Lung (tissue), 12 donors: Measurements from ENCODE around the gene TAF9B. TPM values are rescaled to one million over a fixed set of nuclear protein-coding genes. Genes with fewer than 3 reads are reported as not detected.
"Not testable (repeated sequence)": the region's sequence is repeated elsewhere in the genome, so short reads cannot be mapped to it uniquely, and the experiment has no call there.

Source experiments
- ATAC-seq: fragments of 200-7000 bp; cut with Tn5 transposase; one replicate; pipeline ENCODE4 v1.9.1; 2020; ENCODE audit warnings: moderate number of reproducible peaks; ENCODE audit not compliant: insufficient read depth, low FRiP score
- DNase-seq, 3 donors: peaks; one replicate each; pipeline ENCODE4 v3.0.0-alpha.2; 2013 to 2017
- H3K27ac ChIP-seq, 2 donors: one replicate each; pipeline ENCODE4 v1.5.1; 2013; ENCODE audit warnings: mild to moderate bottlenecking in 2 of 2, moderate library complexity in 2 of 2, control low read depth in 1 of 2, inconsistent platforms in 1 of 2, low read depth in 1 of 2, low read length in 1 of 2
- H3K27me3 ChIP-seq, 3 donors: one replicate each; pipeline ENCODE4 v1.5.1; 2013; ENCODE audit warnings: low read length in 2 of 3; ENCODE audit not compliant: control insufficient read depth in 3 of 3, insufficient read depth in 3 of 3
- H3K36me3 ChIP-seq, 4 donors: one replicate each; pipeline ENCODE4 v1.5.1; 2013; ENCODE audit warnings: low read length in 4 of 4, mild to moderate bottlenecking in 1 of 4, moderate library complexity in 1 of 4; ENCODE audit not compliant: control insufficient read depth in 4 of 4, insufficient read depth in 4 of 4
- H3K4me1 ChIP-seq, 5 donors: one replicate each; pipeline ENCODE4 v1.5.1; 2013; ENCODE audit warnings: low read length in 5 of 5, mild to moderate bottlenecking in 2 of 5, moderate library complexity in 1 of 5; ENCODE audit not compliant: control insufficient read depth in 5 of 5, insufficient read depth in 5 of 5
- H3K4me3 ChIP-seq: one replicate; pipeline ENCODE4 v1.5.1; 2013; ENCODE audit warnings: mild to moderate bottlenecking, control low read depth, moderate library complexity
- H3K9ac ChIP-seq, 2 donors: one replicate each; pipeline ENCODE4 v1.5.1; 2013; ENCODE audit warnings: low read length in 2 of 2, control low read depth in 1 of 2; ENCODE audit not compliant: insufficient read depth in 1 of 2
- H3K9me3 ChIP-seq, 4 donors: one replicate each; pipeline ENCODE4 v1.5.1; 2013; ENCODE audit warnings: low read length in 3 of 4, mild to moderate bottlenecking in 1 of 4, moderate library complexity in 1 of 4; ENCODE audit not compliant: control insufficient read depth in 4 of 4, insufficient read depth in 3 of 4
- WGBS, 2 donors: extraction: QIAGEN DNeasy Blood & Tissue Kit; methylation state at CpG; one replicate each; pipeline ENCODE4 v1.1.7; 2013; 5-methylcytosine and 5-hydroxymethylcytosine counted together
- polyA plus RNA-seq, 2 donors: library from polyadenylated mRNA; stranded (reverse); fragments of 200-250 nt; gene quantifications; one replicate each; pipeline ENCODE4 v1.2.1, GENCODE V29; 2013
- total RNA-seq, 2 donors: library from RNA; depleted of rRNA in 1 of 2; stranded (reverse); fragments of >200 nt in 1 of 2; gene quantifications; one replicate each; pipeline ENCODE4 v1.2.1, GENCODE V29; 2014 to 2021
- TF ChIP-seq, protein P1 (sequence below): IDR thresholded peaks from 2 replicates; pipeline ENCODE4 v1.5.1; 2012; ENCODE audit warnings: mild to moderate bottlenecking; ENCODE audit errors: control extremely low read depth, extremely low read depth
- donor health status: control.
- donor health status: control.
- donor health status: Bipolar disorder and iron deficiency.
- donor health status: healthy.
- donor health status: DM: yes; HTN: yes; CAD: no.

The TAF9B gene
- total and polyA plus RNA-seq, 4 donors: 5.6 to 18.5 (median 12.1) TPM

DNA sequence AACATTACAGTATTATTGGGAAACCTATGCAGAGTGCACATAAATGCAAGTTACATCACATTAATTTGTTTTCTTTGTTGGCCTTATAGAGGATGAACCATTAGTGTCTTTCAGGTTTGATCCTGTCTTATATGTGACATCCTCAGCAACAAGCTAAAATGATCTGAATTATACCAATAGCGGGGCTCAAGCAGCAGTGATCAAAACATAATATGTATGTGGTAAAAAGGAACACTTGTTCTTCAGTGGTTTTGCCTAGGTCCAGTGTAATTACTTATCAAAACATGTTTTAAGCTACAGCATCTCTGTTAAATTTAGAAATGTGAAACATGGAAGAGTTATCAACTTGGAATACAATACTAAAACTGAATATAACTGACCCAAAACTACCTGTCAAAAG lies 9.1 kb downstream of the TAF9B start:
- 83 to 100% methylated on average over 1 of the region's 1 CpG for WGBS, 2 donors
- Histone ChIP-seq H3K9ac (no peak overlapping the region), H3K4me3 (no peak overlapping the region), H3K27ac (no peak overlapping the region), H3K9me3 (no peaks in the 10 kb centered on the region), H3K27me3 (no peaks in the 10 kb centered on the region), H3K4me1 (no peaks in the 10 kb centered on the region), H3K36me3 (peaks cover 0 to 3% (median 2%) of the 10 kb centered on the region in 4 donors)
- no peak for DNase-seq
- TF ChIP-seq, protein P1, sequence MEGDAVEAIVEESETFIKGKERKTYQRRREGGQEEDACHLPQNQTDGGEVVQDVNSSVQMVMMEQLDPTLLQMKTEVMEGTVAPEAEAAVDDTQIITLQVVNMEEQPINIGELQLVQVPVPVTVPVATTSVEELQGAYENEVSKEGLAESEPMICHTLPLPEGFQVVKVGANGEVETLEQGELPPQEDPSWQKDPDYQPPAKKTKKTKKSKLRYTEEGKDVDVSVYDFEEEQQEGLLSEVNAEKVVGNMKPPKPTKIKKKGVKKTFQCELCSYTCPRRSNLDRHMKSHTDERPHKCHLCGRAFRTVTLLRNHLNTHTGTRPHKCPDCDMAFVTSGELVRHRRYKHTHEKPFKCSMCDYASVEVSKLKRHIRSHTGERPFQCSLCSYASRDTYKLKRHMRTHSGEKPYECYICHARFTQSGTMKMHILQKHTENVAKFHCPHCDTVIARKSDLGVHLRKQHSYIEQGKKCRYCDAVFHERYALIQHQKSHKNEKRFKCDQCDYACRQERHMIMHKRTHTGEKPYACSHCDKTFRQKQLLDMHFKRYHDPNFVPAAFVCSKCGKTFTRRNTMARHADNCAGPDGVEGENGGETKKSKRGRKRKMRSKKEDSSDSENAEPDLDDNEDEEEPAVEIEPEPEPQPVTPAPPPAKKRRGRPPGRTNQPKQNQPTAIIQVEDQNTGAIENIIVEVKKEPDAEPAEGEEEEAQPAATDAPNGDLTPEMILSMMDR: no peak
- ATAC-seq: no peak

DNA sequence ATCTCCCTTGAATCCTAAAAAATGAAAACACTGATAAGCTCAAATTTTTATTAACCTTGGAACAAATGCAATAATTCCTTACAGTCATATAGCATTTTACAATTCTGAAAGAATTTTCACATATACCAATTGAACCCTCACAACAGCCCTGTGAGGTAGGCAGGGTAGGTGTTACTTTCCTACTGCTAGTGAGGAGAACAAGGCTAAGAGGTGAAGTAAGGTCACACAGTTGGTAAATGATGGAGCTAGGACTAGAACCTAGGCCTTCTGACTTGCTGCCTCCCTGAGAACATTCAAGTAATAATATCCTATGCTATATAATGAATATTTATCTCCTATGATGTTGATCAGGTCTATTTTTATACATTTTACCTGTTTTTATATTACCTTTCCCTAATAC lies 9.7 kb downstream of the TAF9B start:
- no peak overlapping the region for H3K27ac ChIP-seq
- TF ChIP-seq, protein P1: no peak
- H3K9me3 ChIP-seq: no peaks in the 10 kb centered on the region
- H3K27me3 ChIP-seq: no peaks in the 10 kb centered on the region
- no peak overlapping the region for H3K9ac ChIP-seq
- DNase-seq: no peak
- no peak for ATAC-seq
- no peak overlapping the region for H3K4me3 ChIP-seq
- peaks cover 0 to 10% (median 5%) of the 10 kb centered on the region in 4 donors for H3K36me3 ChIP-seq
- no peaks in the 10 kb centered on the region for H3K4me1 ChIP-seq

DNA sequence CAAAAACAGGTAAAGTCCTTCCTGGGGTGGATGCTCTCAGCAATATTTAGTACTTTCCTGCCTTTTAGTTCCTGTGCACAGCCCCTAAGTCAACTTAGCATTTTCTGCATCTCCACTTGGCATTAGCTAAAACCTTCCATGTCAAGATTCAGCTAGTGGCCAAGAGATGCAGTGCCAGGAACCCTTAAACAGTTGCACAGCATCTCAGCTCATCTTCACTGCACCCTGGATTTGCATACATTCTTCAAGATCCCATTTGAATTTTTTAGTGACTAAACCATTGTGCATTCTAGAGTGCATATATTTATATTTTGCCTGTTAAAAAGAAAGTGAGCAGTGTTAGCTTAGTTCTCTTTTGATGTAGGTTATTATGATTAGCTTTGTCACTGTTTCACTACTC lies 13.7 kb downstream of the TAF9B start:
- peaks cover 0 to 17% (median 9%) of the 10 kb centered on the region in 4 donors for H3K36me3 ChIP-seq
- H3K9ac ChIP-seq, ATAC-seq, H3K9me3 ChIP-seq, H3K27ac ChIP-seq, H3K27me3 ChIP-seq, H3K4me1 ChIP-seq, H3K4me3 ChIP-seq, DNase-seq: not testable (repeated sequence)

DNA sequence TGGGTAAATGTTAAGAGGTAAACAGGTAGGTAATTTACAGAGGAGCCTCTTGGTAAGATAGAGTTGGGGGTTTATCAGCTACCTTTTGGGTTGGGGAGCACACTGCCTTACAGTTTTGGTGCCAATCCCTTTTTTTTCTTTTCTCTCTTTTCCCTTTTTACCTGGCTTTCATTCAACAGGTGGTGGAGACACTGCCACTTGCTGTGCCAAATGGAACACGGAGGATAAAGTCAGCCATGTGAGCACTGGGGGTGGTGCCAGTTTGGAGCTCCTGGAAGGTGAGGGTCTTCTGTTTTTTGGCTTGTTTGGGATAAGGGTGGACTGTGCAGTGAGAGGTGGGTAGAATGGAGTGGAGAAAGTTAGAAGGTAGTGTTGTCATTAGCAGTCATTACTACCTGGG lies 14.3 kb downstream of the TAF9B start:
- no peaks in the 10 kb centered on the region for H3K9me3 ChIP-seq
- ATAC-seq (no peak), DNase-seq (no peak)
- H3K27ac ChIP-seq: no peak overlapping the region
- H3K4me1 ChIP-seq: no peaks in the 10 kb centered on the region
- H3K4me3 ChIP-seq: no peak overlapping the region
- H3K9ac ChIP-seq: no peak overlapping the region
- peaks cover 0 to 20% (median 9%) of the 10 kb centered on the region in 4 donors for H3K36me3 ChIP-seq
- no peaks in the 10 kb centered on the region for H3K27me3 ChIP-seq
- TF ChIP-seq, protein P1: no peak
- 79 to 93% methylated on average over 1 of the region's 1 CpG for WGBS, 2 donors
